ENCODE measurements around the gene ATF6B. TPM values are rescaled to one million over a fixed set of nuclear protein-coding genes. Genes with fewer than 3 reads are reported as not detected.
"Not testable (repeated sequence)": the region's sequence is repeated elsewhere in the genome, so short reads cannot be mapped to it uniquely, and the experiment has no call there.

ATF6B gene
- total RNA-seq, 1 donor from 2014 or later, result 83.7 TPM

GRCh38 chr6:32146687-32147086, 18.6 kb upstream of the ATF6B start:
- Histone ChIP-seq H3K27me3 (ENCODE audit: low read depth) (peaks cover 38% of the 10 kb centered on the region), H3K9me3 (no peaks in the 10 kb centered on the region), H3K36me3 (no peaks in the 10 kb centered on the region), H3K4me3 (no peak overlapping the region), H3K27ac (no peak overlapping the region), H3K4me1 (no peaks in the 10 kb centered on the region)
- no peak for ATAC-seq
- TF ChIP-seq, protein P1, sequence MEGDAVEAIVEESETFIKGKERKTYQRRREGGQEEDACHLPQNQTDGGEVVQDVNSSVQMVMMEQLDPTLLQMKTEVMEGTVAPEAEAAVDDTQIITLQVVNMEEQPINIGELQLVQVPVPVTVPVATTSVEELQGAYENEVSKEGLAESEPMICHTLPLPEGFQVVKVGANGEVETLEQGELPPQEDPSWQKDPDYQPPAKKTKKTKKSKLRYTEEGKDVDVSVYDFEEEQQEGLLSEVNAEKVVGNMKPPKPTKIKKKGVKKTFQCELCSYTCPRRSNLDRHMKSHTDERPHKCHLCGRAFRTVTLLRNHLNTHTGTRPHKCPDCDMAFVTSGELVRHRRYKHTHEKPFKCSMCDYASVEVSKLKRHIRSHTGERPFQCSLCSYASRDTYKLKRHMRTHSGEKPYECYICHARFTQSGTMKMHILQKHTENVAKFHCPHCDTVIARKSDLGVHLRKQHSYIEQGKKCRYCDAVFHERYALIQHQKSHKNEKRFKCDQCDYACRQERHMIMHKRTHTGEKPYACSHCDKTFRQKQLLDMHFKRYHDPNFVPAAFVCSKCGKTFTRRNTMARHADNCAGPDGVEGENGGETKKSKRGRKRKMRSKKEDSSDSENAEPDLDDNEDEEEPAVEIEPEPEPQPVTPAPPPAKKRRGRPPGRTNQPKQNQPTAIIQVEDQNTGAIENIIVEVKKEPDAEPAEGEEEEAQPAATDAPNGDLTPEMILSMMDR (IDR thresholded peaks at IDR 0.05), result no peak
- no peak for DNase-seq
- intact Hi-C loops (cut with DNase I), result no loop called here

DNA sequence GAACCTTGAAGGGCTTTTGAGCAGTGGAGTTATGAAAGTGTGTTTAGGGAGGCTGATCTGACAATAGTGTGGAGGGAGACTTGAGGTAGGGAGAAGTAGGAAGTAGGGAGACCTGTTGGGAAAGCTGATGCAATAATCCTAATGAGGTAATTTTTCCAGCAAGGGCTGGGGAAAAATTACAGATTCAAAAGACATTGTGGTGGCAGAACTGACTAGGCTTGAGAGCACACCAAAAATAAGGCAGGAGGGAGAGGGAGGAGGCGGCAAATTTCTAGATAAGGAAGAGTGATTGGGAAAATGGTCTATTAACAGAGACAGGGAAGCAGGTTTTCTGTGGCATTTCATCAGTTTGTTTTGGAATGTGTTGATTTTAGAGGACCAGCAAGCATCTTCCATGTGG, 18.2 kb upstream of the ATF6B start:
- Histone ChIP-seq H3K36me3 (no peaks in the 10 kb centered on the region), H3K4me3 (no peak overlapping the region), H3K9me3 (no peaks in the 10 kb centered on the region), H3K27me3 (ENCODE audit: low read depth) (peaks cover 39% of the 10 kb centered on the region), H3K4me1 (no peaks in the 10 kb centered on the region), H3K27ac (no peak overlapping the region)
- no peak for ATAC-seq
- intact Hi-C loops (cut with DNase I), result no loop called here
- DNase-seq, result no peak
- TF ChIP-seq, protein P1 (IDR thresholded peaks at IDR 0.05), result no peak

DNA sequence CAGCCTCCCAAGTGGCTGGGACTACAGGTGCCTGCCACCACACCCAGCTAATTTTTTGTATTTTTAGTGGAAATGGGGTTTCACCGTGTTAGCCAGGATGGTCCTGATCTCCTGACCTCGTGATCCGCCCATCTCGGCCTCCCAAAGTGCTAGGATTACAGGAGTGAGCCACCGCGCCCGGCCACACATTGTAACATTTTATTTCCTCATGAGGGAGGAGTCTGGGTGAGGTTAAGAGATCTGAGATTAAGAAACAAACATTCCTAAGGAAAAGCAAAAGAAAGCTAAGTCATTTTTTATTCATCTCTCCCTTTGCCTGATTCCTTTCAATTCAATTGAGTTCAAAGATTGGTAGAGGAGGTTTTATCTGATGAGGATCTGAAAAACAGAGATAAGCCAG, 16.2 kb upstream of the ATF6B start:
- H3K4me1 ChIP-seq; H3K36me3 ChIP-seq; H3K27ac ChIP-seq; intact Hi-C loops (cut with DNase I); H3K9me3 ChIP-seq; ATAC-seq; DNase-seq; H3K4me3 ChIP-seq: not testable (repeated sequence)
- H3K27me3 ChIP-seq (ENCODE audit: low read depth), result peaks cover 25% of the 10 kb centered on the region

DNA sequence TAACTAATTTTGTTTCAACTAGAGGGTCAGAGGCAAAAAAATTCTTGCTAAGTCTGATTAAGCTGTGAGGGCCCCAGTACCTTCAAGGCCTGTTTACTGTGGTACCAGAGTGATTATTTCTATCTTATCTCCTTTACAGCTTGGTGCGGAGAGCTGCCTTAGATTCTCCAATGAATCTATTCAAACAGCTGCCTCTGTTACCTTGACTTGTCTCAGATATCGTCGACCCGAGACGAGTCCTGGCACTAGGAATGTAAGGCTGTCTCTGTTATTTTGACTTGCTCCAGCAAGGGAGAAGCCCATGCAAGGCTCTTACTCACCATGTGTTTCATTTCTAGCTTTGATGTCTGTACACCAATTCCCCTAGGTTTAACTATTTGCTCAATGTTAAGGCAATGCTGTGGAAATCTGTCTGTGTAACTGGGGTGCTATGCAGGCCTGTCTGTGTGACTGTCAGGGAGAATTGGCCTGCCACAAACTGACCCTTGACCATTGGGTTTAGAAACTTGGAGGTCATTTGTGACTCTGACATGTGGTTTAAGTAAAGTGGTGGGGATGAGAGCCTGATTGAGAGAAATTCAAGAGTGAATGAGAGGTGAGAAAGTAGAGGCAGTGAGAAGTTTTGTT, 12.5 kb upstream of the ATF6B start:
- ATAC-seq (no peak), DNase-seq (no peak)
- Histone ChIP-seq H3K27ac (no peak overlapping the region), H3K36me3 (no peaks in the 10 kb centered on the region), H3K27me3 (ENCODE audit: low read depth) (peaks cover 5% of the 10 kb centered on the region), H3K4me3 (no peak overlapping the region), H3K4me1 (no peaks in the 10 kb centered on the region), H3K9me3 (no peaks in the 10 kb centered on the region)
- TF ChIP-seq, protein P1 (IDR thresholded peaks at IDR 0.05), result no peak
- intact Hi-C loops (cut with DNase I), result no loop called here

DNA sequence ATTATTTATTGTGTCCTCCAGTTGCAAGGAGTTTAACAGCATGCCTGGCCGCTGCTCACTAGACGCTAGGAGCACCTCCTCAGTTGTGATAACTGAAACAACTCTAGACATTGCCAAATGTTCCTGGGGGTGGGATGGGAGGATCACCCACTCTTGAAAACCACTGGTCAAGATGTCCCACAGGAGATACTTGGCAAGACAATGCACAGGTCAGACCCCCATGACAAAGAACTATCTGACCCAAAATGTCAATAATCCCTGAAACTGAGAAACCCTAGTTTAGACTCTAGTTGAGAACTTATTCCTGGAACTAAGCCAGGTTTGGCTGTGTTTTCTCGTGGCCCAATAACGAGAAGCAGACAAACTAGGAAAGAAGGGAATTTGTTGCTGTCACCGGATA, 11.5 kb upstream of the ATF6B start:
- no peak for ATAC-seq
- H3K4me3 ChIP-seq, result no peak overlapping the region
- no peaks in the 10 kb centered on the region for H3K4me1 ChIP-seq
- intact Hi-C loops (cut with DNase I), result no loop called here
- no peaks in the 10 kb centered on the region for H3K36me3 ChIP-seq
- H3K27ac ChIP-seq, result no peak overlapping the region
- DNase-seq, result no peak
- TF ChIP-seq, protein P1 (IDR thresholded peaks at IDR 0.05), result no peak
- H3K27me3 ChIP-seq (ENCODE audit: low read depth), result peaks cover 5% of the 10 kb centered on the region
- no peaks in the 10 kb centered on the region for H3K9me3 ChIP-seq

GRCh38 chr6:32137454-32137853, 9.4 kb upstream of the ATF6B start:
- peaks cover 5% of the 10 kb centered on the region for H3K27me3 ChIP-seq (ENCODE audit: low read depth)

More at GRCh38 chr6:32137454-32137853, 9.4 kb upstream of the ATF6B start:
- TF ChIP-seq, protein P1 (IDR thresholded peaks at IDR 0.05), result no peak
- Histone ChIP-seq H3K9me3 (no peaks in the 10 kb centered on the region), H3K4me3 (no peak overlapping the region), H3K4me1 (no peaks in the 10 kb centered on the region), H3K27ac (no peak overlapping the region), H3K36me3 (no peaks in the 10 kb centered on the region)
- ATAC-seq (no peak), DNase-seq (no peak)
- intact Hi-C loops (cut with DNase I), result no loop called here

Data from lower lobe of right lung (tissue), 2 donors.